Measurements from ENCODE around the gene TGFBRAP1. TPM values are rescaled to one million over a fixed set of nuclear protein-coding genes. Genes with fewer than 3 reads are reported as not detected.

TGFBRAP1 gene
- total RNA-seq, 4 donors from 2014 or later = 21.0 to 38.7 (median 24.2) TPM

DNA sequence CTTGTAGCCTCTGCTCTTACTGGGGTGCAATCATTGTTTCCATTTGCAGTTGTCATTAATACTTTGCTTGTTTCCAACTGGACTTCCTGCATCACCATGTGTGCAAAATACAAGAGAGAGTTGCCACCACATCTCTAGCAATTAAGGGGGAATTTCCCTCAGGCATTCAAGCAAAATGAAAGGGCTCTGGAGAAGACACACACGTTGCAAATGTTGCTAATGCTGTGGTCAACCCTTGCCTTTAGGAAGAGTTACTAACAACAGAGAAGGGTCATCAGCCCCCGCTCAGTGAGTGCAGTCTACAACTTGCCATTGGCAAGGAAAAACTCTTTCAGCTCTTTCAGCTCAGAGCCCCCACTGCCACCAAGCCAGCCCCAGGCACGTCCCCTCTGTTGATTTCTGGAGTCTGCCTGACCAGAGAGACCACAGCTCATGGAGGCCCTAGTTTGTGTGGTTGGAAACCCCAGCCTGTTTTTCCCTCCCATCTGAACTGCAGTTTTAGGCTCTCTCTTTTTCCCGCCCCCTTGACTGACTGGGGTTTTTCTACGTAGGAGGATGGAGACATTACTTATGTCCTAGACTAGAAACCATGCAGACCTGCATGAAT lies 113.8 kb downstream of the TGFBRAP1 start:
- H3K4me1 ChIP-seq = no peaks in the 10 kb centered on the region
- no peaks in the 10 kb centered on the region for H3K36me3 ChIP-seq

More for the DNA sequence above, 113.8 kb downstream of the TGFBRAP1 start:
- no peak for TF ChIP-seq CTCF (IDR thresholded peaks at IDR 0.05)
- no peak for TF ChIP-seq POLR2A (IDR thresholded peaks at IDR 0.05)
- Histone ChIP-seq H3K9me3 (no peaks in the 10 kb centered on the region), H3K27me3 (no peaks in the 10 kb centered on the region), H3K4me3 (no peak overlapping the region), H3K27ac (no peak overlapping the region)
- no peak for DNase-seq
- intact Hi-C loops (cut with DNase I; ENCODE audit: low total_unique reads) = no loop called here

Other genes with a start within 250 kb of the TGFBRAP1 start
- gene GPR45, start 88.0 kb downstream of the TGFBRAP1 start, total RNA-seq = not detected
- 10 to 100 TPM; 10.2 to 62.6 (median 22.8) TPM for gene C2orf49, start 7.8 kb upstream of the TGFBRAP1 start, total RNA-seq
- 100 to 1,000 TPM in 1 of 4 donors, 10 to 100 TPM in 3; 27.4 to 100 (median 62.7) TPM for gene FHL2, start 69.3 kb upstream of the TGFBRAP1 start, total RNA-seq

Data from uterus (tissue), 4 donors.